Measurements from ENCODE around the gene KCNG1. TPM values are rescaled to one million over a fixed set of nuclear protein-coding genes. Genes with fewer than 3 reads are reported as not detected.

Gene KCNG1
- total and polyA plus RNA-seq, 2 experiments from 2014 or later, result 8.1 to 26.3 TPM

- Mint-ChIP-seq H3K4me3 (no peak overlapping the region), H3K36me3 (ENCODE audit: low read depth) (no peaks in the 10 kb centered on the region), H3K27me3 (ENCODE audit: insufficient read depth, low read depth, poor library complexity) (peaks cover 25% of the 10 kb centered on the region), H3K27ac (no peak overlapping the region), H3K9me3 (peaks cover 6% of the 10 kb centered on the region; the same call in 2 of the 3 replicates), H3K4me1 (peaks cover 13% of the 10 kb centered on the region)
- 0 out of 2 replicates have a peak, but pooled peaks cover 3% of the 10 kb centered on the region for H3F3A ChIP-seq (replicated peaks; ENCODE audit: low read depth)
- no peaks in the 10 kb centered on the region for H3K27me3 ChIP-seq (ENCODE audit: insufficient read depth)
- H3K79me2 ChIP-seq (replicated peaks; ENCODE audit: insufficient read depth), result no peaks in the 10 kb centered on the region
- no peaks in the 10 kb centered on the region for H4K20me1 ChIP-seq (replicated peaks; ENCODE audit: insufficient read depth)
- no peak overlapping the region for H2AFZ ChIP-seq
- no peak for ATAC-seq
- no peak overlapping the region for H3K4me3 ChIP-seq
- 0 out of 2 replicates have a peak, but pooled peaks cover 3% of the 10 kb centered on the region for H3K4me1 ChIP-seq (ENCODE audit: insufficient read depth)
- no peaks in the 10 kb centered on the region for H3K36me3 ChIP-seq (ENCODE audit: insufficient read depth)
- no peak overlapping the region for H3K27ac ChIP-seq (ENCODE audit: low read depth)
- H3K9me2 ChIP-seq (ENCODE audit: insufficient read depth), result no peaks in the 10 kb centered on the region
- no peak overlapping the region for H3K4me2 ChIP-seq
- DNase-seq (ENCODE audit: low spot score), result no peak
- TF ChIP-seq STAT1 (IDR thresholded peaks at IDR 0.05; ENCODE audit: unreplicated experiment), result no peak
- TF ChIP-seq, protein P1, sequence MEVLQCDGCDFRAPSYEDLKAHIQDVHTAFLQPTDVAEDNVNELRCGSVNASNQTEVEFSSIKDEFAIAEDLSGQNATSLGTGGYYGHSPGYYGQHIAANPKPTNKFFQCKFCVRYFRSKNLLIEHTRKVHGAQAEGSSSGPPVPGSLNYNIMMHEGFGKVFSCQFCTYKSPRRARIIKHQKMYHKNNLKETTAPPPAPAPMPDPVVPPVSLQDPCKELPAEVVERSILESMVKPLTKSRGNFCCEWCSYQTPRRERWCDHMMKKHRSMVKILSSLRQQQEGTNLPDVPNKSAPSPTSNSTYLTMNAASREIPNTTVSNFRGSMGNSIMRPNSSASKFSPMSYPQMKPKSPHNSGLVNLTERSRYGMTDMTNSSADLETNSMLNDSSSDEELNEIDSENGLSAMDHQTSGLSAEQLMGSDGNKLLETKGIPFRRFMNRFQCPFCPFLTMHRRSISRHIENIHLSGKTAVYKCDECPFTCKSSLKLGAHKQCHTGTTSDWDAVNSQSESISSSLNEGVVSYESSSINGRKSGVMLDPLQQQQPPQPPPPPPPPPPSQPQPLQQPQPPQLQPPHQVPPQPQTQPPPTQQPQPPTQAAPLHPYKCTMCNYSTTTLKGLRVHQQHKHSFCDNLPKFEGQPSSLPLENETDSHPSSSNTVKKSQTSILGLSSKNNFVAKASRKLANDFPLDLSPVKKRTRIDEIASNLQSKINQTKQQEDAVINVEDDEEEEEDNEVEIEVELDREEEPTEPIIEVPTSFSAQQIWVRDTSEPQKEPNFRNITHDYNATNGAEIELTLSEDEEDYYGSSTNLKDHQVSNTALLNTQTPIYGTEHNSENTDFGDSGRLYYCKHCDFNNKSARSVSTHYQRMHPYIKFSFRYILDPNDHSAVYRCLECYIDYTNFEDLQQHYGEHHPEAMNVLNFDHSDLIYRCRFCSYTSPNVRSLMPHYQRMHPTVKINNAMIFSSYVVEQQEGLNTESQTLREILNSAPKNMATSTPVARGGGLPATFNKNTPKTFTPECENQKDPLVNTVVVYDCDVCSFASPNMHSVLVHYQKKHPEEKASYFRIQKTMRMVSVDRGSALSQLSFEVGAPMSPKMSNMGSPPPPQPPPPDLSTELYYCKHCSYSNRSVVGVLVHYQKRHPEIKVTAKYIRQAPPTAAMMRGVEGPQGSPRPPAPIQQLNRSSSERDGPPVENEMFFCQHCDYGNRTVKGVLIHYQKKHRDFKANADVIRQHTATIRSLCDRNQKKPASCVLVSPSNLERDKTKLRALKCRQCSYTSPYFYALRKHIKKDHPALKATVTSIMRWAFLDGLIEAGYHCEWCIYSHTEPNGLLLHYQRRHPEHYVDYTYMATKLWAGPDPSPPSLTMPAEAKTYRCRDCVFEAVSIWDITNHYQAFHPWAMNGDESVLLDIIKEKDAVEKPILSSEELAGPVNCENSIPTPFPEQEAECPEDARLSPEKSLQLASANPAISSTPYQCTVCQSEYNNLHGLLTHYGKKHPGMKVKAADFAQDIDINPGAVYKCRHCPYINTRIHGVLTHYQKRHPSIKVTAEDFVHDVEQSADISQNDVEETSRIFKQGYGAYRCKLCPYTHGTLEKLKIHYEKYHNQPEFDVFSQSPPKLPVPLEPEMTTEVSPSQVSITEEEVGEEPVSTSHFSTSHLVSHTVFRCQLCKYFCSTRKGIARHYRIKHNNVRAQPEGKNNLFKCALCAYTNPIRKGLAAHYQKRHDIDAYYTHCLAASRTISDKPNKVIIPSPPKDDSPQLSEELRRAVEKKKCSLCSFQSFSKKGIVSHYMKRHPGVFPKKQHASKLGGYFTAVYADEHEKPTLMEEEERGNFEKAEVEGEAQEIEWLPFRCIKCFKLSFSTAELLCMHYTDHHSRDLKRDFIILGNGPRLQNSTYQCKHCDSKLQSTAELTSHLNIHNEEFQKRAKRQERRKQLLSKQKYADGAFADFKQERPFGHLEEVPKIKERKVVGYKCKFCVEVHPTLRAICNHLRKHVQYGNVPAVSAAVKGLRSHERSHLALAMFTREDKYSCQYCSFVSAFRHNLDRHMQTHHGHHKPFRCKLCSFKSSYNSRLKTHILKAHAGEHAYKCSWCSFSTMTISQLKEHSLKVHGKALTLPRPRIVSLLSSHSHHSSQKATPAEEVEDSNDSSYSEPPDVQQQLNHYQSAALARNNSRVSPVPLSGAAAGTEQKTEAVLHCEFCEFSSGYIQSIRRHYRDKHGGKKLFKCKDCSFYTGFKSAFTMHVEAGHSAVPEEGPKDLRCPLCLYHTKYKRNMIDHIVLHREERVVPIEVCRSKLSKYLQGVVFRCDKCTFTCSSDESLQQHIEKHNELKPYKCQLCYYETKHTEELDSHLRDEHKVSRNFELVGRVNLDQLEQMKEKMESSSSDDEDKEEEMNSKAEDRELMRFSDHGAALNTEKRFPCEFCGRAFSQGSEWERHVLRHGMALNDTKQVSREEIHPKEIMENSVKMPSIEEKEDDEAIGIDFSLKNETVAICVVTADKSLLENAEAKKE (CRISPR knock-in tag; IDR thresholded peaks at IDR 0.05), result no peak
- TF ChIP-seq, protein P2, sequence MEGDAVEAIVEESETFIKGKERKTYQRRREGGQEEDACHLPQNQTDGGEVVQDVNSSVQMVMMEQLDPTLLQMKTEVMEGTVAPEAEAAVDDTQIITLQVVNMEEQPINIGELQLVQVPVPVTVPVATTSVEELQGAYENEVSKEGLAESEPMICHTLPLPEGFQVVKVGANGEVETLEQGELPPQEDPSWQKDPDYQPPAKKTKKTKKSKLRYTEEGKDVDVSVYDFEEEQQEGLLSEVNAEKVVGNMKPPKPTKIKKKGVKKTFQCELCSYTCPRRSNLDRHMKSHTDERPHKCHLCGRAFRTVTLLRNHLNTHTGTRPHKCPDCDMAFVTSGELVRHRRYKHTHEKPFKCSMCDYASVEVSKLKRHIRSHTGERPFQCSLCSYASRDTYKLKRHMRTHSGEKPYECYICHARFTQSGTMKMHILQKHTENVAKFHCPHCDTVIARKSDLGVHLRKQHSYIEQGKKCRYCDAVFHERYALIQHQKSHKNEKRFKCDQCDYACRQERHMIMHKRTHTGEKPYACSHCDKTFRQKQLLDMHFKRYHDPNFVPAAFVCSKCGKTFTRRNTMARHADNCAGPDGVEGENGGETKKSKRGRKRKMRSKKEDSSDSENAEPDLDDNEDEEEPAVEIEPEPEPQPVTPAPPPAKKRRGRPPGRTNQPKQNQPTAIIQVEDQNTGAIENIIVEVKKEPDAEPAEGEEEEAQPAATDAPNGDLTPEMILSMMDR (conservative IDR thresholded peaks at IDR 0.05; ENCODE audit: low read depth in 2 of 2), result no peak
- no peak for TF ChIP-seq EZH2phosphoT487 (IDR thresholded peaks at IDR 0.05; ENCODE audit: unreplicated experiment)
These were observed 25.7 kb downstream of the KCNG1 start for GRCh38 chr20:50996901-50997865.
